SW 1271 (cell line): Measurements from ENCODE around the gene RTCA.
"Not testable (repeated sequence)": the region's sequence is repeated elsewhere in the genome, so short reads cannot be mapped to it uniquely, and the experiment has no call there.

Experiments used
- DNase-seq, 2 experiments: peaks; one replicate each; lab custom pipeline; 2025; lab: John Stamatoyannopoulos, UW

The RTCA gene

DNA sequence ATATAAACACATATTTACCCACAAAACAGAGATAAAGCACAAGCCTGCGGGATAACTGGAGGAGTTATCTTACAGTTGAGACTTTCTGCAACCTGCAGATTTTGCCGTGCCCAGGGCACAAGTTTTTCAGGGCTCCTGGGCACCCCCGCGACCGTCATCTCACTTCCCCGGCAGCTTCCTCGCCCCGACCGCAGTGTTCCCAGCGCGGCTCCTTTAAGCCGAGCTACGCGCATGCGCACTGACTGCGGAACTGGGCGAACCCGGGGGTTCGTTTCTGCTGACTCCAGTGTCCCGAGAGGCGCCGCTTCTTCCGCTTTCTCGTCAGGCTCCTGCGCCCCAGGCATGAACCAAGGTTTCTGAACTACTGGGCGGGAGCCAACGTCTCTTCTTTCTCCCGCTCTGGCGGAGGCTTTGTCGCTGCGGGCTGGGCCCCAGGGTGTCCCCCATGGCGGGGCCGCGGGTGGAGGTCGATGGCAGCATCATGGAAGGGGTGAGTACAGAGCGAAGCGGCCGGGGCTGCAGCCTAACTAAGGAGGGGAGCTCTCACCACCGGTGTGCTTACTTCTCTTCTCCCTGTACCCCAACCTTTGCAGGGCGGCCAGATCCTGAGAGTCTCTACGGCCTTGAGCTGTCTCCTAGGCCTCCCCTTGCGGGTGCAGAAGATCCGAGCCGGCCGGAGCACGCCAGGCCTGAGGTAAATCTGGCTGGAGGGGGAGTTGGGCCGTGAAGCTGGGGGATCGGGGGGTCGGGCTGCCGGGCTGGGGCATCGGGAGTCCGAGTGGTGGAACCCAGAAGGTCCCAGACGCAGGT is at the start of gene RTCA:
RTCA (plus strand) TSS at position 286 of the 810 bp plus-strand sequence; CDS start at position 446, 160 bp downstream.
- DNase-seq = peak; percentile 48 to 78

- DNase-seq = no peak
Measured at GRCh38 chr1:100217834-100218233, 48.2 kb upstream of the RTCA start.

DNA sequence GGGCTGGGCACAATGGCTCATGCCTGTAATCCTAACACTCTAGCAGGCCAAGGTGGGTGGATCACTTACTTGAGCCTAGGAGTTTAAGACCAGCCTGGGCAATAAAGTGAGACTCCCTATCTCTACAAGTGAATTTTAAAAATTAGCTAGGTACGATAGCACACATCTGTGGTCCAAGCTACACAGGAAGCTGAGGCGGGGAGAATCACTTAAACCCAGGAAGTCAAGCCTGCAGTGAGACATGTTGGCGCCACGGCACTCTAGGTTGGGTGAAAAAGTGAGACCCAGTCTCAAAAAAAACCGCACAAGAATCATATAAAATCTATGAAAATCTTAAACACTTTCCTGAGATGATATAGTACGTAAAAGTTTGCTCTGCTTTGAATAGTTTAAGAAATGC is 46.6 kb upstream of the RTCA start:
- no peak for DNase-seq

DNA sequence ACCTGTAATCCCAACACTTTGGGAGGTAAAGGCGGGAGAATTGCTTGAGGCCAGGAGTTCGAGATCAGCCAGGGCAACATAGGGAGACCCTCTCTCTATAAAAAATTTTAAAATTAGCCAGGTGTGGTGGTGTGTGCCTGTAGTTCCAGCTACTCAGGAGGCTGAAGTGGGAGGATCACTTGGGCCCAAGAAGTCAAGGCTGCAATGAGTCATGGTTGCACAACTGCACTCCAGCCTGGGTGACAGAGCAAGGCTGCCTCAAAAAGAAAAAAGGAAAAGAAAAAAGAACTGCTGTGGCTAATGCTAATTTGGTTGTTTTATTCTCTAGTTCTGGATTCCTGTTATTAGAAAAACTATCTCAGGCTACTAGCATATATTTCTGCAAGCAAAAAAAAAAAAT is 46.1 kb upstream of the RTCA start:
- DNase-seq = no peak

- DNase-seq = no peak
Measured at GRCh38 chr1:100222428-100222827, 43.6 kb upstream of the RTCA start.

DNA sequence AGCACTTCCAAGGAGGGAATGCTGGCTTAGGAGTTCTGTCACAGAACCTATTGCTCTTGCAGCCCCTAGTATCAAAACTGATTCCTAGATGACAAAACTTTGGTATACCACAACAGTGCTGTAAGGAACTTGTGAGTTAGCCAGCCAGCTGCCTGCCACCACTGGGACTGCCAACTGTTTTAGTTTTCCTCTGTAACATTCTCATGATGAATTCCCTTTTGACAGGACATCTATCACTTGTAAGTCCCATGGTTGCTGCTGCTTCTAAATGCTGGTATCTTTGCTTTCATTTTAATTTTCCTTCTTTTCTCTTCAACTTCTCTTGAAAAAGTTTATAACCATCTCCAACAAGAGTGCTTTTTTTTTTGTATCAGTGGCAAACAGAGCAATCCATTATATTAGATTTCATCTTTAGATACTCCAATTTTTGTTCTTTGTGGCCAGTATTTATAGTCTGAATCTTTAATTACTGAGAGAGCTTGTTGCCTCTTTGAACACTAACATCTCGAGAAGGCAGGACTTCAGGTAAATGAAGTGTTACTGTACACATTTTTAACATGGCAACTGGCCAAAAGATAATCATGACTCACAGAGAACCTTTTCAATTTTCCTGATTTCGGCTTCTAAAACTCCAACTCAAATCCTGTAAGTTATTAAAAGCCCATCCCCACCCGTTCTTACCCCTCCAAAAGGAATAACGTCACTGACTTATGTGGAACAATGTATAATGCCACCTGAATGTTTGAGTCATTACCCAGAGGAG is 36.2 kb upstream of the RTCA start:
- DNase-seq = no peak

DNA sequence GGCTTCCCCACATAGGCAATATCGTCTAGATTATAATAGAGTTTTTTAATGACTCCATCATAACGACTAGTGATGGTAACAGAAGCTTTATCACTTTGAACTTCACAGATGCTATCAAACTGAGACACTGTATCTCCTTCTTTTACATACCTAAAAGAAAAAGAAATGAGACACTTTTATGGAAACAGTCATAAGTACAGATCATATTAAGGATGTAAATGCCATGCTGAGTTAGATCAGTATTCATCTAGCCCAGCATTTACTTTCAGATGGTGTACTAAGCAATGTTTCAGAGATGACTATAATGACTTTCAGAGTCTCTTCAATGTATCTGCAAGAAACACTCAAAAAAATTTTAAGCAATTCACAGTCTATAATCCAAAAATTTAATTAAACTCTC is 35.3 kb upstream of the RTCA start:
- no peak for DNase-seq

GRCh38 chr1:100231721-100232120 is 34.3 kb upstream of the RTCA start:
- DNase-seq = no peak

GRCh38 chr1:100232156-100232555 is 33.9 kb upstream of the RTCA start:
- no peak for DNase-seq

GRCh38 chr1:100233566-100233965 is 32.5 kb upstream of the RTCA start:
- DNase-seq = not testable (repeated sequence)

DNA sequence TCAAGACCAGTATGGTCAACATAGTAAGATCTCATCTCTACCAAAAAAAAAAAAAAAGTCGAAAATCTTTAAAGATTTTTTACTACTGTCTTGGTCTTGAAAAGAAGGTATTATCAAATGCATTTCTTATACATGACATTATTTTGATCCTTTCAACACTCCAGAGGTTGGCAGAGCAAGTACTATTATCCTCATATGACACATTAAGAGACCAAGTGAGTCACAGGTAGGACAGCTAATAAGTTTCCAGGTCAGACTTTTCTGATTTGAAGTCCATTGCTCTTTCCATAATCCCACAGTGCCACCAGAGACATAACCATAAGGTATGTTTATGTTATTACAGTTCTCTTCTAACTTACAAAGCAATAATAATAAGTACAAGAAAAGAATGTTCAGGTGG is 31.6 kb upstream of the RTCA start:
- no peak for DNase-seq

- DNase-seq = no peak
Measured at GRCh38 chr1:100237091-100237490, 28.9 kb upstream of the RTCA start.

- DNase-seq = no peak
Measured at GRCh38 chr1:100239961-100240360, 26.1 kb upstream of the RTCA start.

DNA sequence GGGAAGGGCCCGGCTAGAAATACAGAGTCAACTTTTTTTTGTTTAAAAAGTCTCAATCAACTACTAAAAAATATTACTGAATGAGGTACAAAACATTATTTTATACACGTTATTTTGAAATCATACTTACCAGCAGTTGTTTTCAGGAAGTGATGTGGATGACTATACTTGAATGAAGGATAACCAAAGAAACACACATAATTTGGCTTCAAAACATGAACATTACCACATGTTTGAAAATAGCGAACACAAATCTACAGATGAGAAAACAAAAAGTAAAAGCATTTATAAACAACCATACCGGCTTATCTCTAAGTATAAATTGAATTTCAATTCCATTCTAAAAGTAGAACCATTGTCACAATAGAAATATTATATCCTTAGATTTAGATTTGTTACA is 25.4 kb upstream of the RTCA start:
- no peak for DNase-seq

DNA sequence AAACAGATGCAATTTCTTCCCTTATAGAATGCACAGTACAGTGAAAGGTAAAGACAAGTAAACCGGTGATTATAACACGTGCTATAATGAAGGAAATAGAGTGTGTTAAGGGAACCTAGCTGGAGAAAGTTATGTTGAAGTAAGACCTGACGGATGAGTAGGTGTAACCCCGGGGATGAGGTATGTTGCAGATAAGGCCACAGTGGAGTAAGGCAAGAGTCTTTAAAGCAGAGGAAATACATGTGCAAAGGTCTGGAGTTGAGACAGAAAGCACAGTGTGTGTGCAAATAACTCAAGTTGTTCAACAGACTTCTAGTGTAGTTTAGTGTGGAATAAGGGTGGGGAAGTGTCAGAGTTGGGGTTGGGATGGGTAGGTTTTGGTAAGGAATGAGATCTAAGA is 19.3 kb upstream of the RTCA start:
- no peak for DNase-seq

DNA sequence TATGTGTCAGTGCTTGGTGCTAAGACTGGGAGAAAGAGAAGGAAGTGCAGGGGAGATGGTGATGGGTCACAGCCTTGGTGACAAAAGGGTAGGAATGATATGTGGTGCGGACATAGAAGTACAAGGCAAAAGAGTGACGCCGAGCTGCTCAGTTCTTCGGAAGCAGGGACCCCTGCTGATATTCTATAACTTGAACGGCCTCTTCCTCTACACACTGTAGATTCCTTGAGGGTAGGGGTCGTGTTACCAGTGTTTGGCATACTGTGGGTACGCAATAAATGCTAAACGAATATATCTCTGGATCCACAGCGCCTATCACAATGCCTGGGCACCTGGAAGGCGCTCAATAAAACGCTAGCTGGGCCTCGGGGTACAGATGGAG is 16.9 kb upstream of the RTCA start:
- DNase-seq = peak in 1 of 2 experiments; percentile 2

DNA sequence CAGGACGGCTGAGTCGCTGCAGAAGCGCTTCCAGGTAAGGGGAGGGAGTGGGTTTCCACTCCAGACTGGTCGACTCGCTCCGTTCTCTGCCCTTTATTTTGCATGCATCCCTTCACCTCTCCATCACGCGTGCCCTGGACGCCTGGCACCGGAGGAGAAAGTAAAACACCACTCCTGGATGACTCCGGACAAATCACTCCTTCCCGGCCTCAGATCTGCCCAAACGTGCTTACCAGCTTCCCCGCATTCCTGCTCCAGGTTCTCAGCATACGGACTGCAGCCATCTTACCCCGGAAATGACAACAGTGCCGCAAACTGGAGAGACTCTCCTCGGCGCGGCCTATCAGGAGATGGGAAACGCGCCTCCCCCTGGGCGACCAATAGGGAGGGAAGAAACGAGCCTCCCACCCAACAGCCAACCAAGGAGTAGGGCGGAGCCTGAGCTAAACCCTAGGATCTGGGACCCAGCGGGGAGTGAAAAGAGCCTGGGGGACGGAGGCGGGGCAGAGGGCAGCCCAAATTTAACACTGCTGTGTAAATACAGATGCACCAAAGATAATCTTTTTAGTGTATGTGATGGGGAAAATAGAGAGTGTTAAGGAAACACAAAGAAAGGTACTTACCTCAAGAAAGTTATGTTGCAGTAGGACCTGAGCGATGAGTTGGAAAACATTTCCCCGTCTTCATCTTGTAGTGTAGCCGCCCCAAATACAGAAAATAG is 16.3 kb upstream of the RTCA start, which contains the start of gene DBT:
DBT (minus strand) TSS at position 298 of the 721 bp plus-strand sequence; CDS start at position 284, 14 bp downstream.
- peak; percentile 87 to 91 for DNase-seq

DNA sequence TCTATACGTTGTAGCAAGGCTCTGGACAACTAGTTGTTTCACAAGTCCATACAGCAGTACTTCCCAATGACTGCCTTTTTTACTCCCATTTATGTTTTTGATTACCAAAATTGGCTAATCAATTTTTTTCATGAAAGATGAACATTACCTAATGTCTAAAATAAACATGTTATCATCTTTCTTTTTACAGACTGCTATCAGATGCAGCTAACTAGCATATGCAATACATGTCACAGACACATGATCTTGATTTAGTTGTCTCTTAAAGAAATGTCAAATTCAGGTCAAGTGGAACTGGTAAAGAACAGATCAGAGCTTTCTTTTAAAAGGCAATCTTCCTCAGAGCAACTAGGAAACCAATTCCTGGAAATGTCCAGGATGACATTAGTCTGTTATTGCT is 15.8 kb upstream of the RTCA start:
- no peak for DNase-seq

- DNase-seq = no peak
Measured at GRCh38 chr1:100250807-100251206, 15.2 kb upstream of the RTCA start.

GRCh38 chr1:100252901-100253300 is 13.1 kb upstream of the RTCA start:
- no peak for DNase-seq

- no peak for DNase-seq
Measured at GRCh38 chr1:100253552-100253951, 12.5 kb upstream of the RTCA start.

GRCh38 chr1:100256273-100256672 is 9.7 kb upstream of the RTCA start:
- DNase-seq = not testable (repeated sequence)

DNA sequence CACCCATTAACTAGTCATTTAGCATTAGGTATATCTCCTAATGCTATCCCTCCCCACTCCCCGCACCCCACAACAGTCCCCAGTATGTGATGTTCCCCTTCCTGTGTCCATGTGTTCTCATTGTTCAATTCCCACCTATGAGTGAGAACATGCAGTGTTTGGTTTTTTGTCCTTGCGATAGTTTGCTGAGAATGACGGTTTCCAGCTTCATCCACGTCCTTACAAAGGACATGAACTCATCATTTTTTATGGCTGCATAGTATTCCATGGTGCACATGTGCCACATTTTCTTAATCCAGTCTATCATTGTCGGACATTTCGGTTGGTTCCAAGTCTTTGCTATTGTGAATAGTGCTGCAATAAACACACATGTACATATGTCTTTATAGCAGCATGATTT is 7.6 kb upstream of the RTCA start:
- DNase-seq = not testable (repeated sequence)
